NB4 (cell line): Measurements from ENCODE around the gene OR2D2.

Source experiments
- CTCF ChIP-seq: IDR thresholded peaks from one replicate; pipeline ENCODE4 v1.5.1; 2012; ENCODE audit warnings: low read depth, low read length
- MYC ChIP-seq: IDR thresholded peaks from 2 replicates; pipeline ENCODE4 v1.6.1; 2011; ENCODE audit warnings: low read depth, low read length

DNA sequence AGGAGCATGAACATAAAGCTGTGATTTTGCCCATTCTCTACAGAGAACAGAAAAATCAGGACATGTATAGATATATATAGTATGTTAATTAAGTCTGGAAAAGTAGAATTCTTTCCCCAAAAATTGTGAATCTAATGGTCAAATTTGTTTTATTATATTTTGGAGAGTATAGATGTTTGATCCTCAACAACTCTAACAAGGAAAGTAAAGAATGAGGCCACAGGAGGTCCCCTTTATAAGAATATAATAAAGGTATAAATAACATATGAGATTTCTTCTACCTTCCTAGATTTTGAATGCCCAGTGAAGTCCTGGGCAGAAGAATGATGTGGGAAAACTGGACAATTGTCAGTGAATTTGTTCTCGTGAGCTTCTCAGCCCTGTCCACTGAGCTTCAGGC, 16.0 kb downstream of the OR2D2 start, which contains the start of gene OR10A4:
- TF ChIP-seq MYC (no peak), CTCF (no peak)
